GM12875 (cell line): Measurements from ENCODE around the gene DST.

Source experiments
- H3K4me3 ChIP-seq: one replicate; pipeline ENCODE4 v1.5.1; 2011; ENCODE audit warnings: low read depth, low read length, control low read depth
- CTCF ChIP-seq: IDR thresholded peaks from 2 replicates; pipeline ENCODE4 v1.5.1; 2011; ENCODE audit warnings: low read depth, mild to moderate bottlenecking, control low read depth, inconsistent platforms, low read length, moderate library complexity, borderline replicate concordance; ENCODE audit not compliant: insufficient read depth

The DST gene

GRCh38 chr6:56687551-56687950 is 44.9 kb upstream of the DST start:
- TF ChIP-seq CTCF: no peak

GRCh38 chr6:56686429-56686828 is 43.7 kb upstream of the DST start:
- no peak overlapping the region for H3K4me3 ChIP-seq
- no peak for TF ChIP-seq CTCF

More at GRCh38 chr6:56687551-56687950, 44.9 kb upstream of the DST start:
- H3K4me3 ChIP-seq: no peak overlapping the region

GRCh38 chr6:56685994-56686393 is 43.3 kb upstream of the DST start:
- H3K4me3 ChIP-seq: no peak overlapping the region
- no peak for TF ChIP-seq CTCF

- no peak overlapping the region for H3K4me3 ChIP-seq
These were observed 42.5 kb upstream of the DST start for GRCh38 chr6:56685102-56685733.

GRCh38 chr6:56684342-56685101 is 41.8 kb upstream of the DST start:
- H3K4me3 ChIP-seq: no peak overlapping the region
- TF ChIP-seq CTCF: no peak

More at GRCh38 chr6:56685102-56685733, 42.5 kb upstream of the DST start:
- TF ChIP-seq CTCF: no peak

GRCh38 chr6:56683882-56684281 is 41.2 kb upstream of the DST start:
- H3K4me3 ChIP-seq: no peak overlapping the region
- TF ChIP-seq CTCF: no peak

- H3K4me3 ChIP-seq: no peak overlapping the region
- no peak for TF ChIP-seq CTCF
These were observed 39.9 kb upstream of the DST start for GRCh38 chr6:56682635-56683034.
